NCI-H146 treated with DMSO at 0.1 percent for 48 hours (cell line): ENCODE measurements around the gene NUP210.

ENCODE experiments used
- DNase-seq: peaks from one replicate; lab custom pipeline; 2025; ENCODE audit not compliant: unreplicated experiment; lab: John Stamatoyannopoulos, UW

The NUP210 gene

GRCh38 chr3:13329746-13330145, 90.4 kb downstream of the NUP210 start:
- no peak for DNase-seq

- DNase-seq: peak; percentile 94
These were observed 94.2 kb downstream of the NUP210 start for GRCh38 chr3:13325892-13326443.

GRCh38 chr3:13324835-13325501, 95.2 kb downstream of the NUP210 start:
- DNase-seq: no peak

- peak; percentile 12 for DNase-seq
These were observed 96.3 kb downstream of the NUP210 start for GRCh38 chr3:13323822-13324221.

GRCh38 chr3:13322324-13322723, 97.8 kb downstream of the NUP210 start:
- DNase-seq: no peak

GRCh38 chr3:13319564-13320220, 100.4 kb downstream of the NUP210 start:
- no peak for DNase-seq

- no peak for DNase-seq
These were observed 101.3 kb downstream of the NUP210 start for GRCh38 chr3:13318626-13319470.

- peak; percentile 72 for DNase-seq
These were observed 102.4 kb downstream of the NUP210 start for GRCh38 chr3:13317596-13318320.

GRCh38 chr3:13316603-13317002, 103.5 kb downstream of the NUP210 start:
- DNase-seq: no peak

- no peak for DNase-seq
These were observed 105.2 kb downstream of the NUP210 start for GRCh38 chr3:13314877-13315276.

GRCh38 chr3:13313813-13314212, 106.3 kb downstream of the NUP210 start:
- no peak for DNase-seq

- no peak for DNase-seq
These were observed 111.1 kb downstream of the NUP210 start for GRCh38 chr3:13309004-13309403.

- peak; percentile 23 for DNase-seq
These were observed 111.7 kb downstream of the NUP210 start for GRCh38 chr3:13308380-13308801.

GRCh38 chr3:13307041-13307440, 113.1 kb downstream of the NUP210 start:
- DNase-seq: no peak

GRCh38 chr3:13305623-13306022, 114.5 kb downstream of the NUP210 start:
- DNase-seq: no peak

- DNase-seq: no peak
These were observed 116.7 kb downstream of the NUP210 start for GRCh38 chr3:13303410-13303809.

GRCh38 chr3:13301286-13301987, 118.7 kb downstream of the NUP210 start:
- no peak for DNase-seq

GRCh38 chr3:13300546-13301285, 119.4 kb downstream of the NUP210 start:
- no peak for DNase-seq

GRCh38 chr3:13299531-13300155, 120.5 kb downstream of the NUP210 start:
- no peak for DNase-seq
